Measurements from ENCODE around the gene HEPHL1. TPM values are rescaled to one million over a fixed set of nuclear protein-coding genes. Genes with fewer than 3 reads are reported as not detected.

Gene HEPHL1
- polyA plus RNA-seq, 1 experiment: not detected

GRCh38 chr11:94034207-94034606, 13.1 kb downstream of the HEPHL1 start:
- TF ChIP-seq CTCF (IDR thresholded peaks at IDR 0.05; ENCODE audit: insufficient read depth, low read depth, low read length): no peak
- H3K36me3 ChIP-seq (ENCODE audit: control insufficient read depth, insufficient read depth, low read length): no peaks in the 10 kb centered on the region
- no peak for DNase-seq (ENCODE audit: low read depth)
- POLR2A ChIA-PET: no interaction called here
- CTCF ChIA-PET: no interaction called here
- no peaks in the 10 kb centered on the region for H3K27me3 ChIP-seq (ENCODE audit: control insufficient read depth, insufficient read depth, low read length)
- no peak overlapping the region for H3K4me3 ChIP-seq (ENCODE audit: low read depth, low read length)

GRCh38 chr11:94036096-94036495, 14.9 kb downstream of the HEPHL1 start:
- H3K4me3 ChIP-seq (ENCODE audit: low read depth, low read length): no peak overlapping the region
- ChIA-PET POLR2A (no interaction called here), CTCF (no interaction called here)
- no peaks in the 10 kb centered on the region for H3K36me3 ChIP-seq (ENCODE audit: control insufficient read depth, insufficient read depth, low read length)
- DNase-seq (ENCODE audit: low read depth): no peak
- H3K27me3 ChIP-seq (ENCODE audit: control insufficient read depth, insufficient read depth, low read length): no peaks in the 10 kb centered on the region
- TF ChIP-seq CTCF (IDR thresholded peaks at IDR 0.05; ENCODE audit: insufficient read depth, low read depth, low read length): no peak

- DNase-seq (ENCODE audit: low read depth): no peak
- Histone ChIP-seq H3K4me3 (ENCODE audit: low read depth, low read length) (no peak overlapping the region), H3K27me3 (ENCODE audit: control insufficient read depth, insufficient read depth, low read length) (no peaks in the 10 kb centered on the region), H3K36me3 (ENCODE audit: control insufficient read depth, insufficient read depth, low read length) (no peaks in the 10 kb centered on the region)
- CTCF ChIA-PET: interaction anchor here (0.9 kb wide), 1 partner anchor 22 kb away, joined by 3 read pairs; the partner anchor contains the start of gene HEPHL1
- no peak for TF ChIP-seq CTCF (IDR thresholded peaks at IDR 0.05; ENCODE audit: insufficient read depth, low read depth, low read length)
- POLR2A ChIA-PET: no interaction called here
Observed at GRCh38 chr11:94043241-94043640, 22.1 kb downstream of the HEPHL1 start.

GRCh38 chr11:94046796-94047195, 25.6 kb downstream of the HEPHL1 start:
- Histone ChIP-seq H3K36me3 (ENCODE audit: control insufficient read depth, insufficient read depth, low read length) (no peaks in the 10 kb centered on the region), H3K27me3 (ENCODE audit: control insufficient read depth, insufficient read depth, low read length) (no peaks in the 10 kb centered on the region), H3K4me3 (ENCODE audit: low read depth, low read length) (no peak overlapping the region)
- ChIA-PET CTCF (interaction anchor here (1.1 kb wide), 1 partner anchor 19 kb away, joined by 3 read pairs; no protein-coding TSS in a partner anchor), POLR2A (no interaction called here)
- TF ChIP-seq CTCF (IDR thresholded peaks at IDR 0.05; ENCODE audit: insufficient read depth, low read depth, low read length): no peak
- no peak for DNase-seq (ENCODE audit: low read depth)

- ChIA-PET POLR2A (no interaction called here), CTCF (interaction anchor here (0.8 to 1.1 kb wide), 2 partner anchors 10 to 20 kb away, joined by 3 read pairs; no protein-coding TSS in a partner anchor)
- no peak for DNase-seq (ENCODE audit: low read depth)
- no peaks in the 10 kb centered on the region for H3K27me3 ChIP-seq (ENCODE audit: control insufficient read depth, insufficient read depth, low read length)
- no peak for TF ChIP-seq CTCF (IDR thresholded peaks at IDR 0.05; ENCODE audit: insufficient read depth, low read depth, low read length)
- no peaks in the 10 kb centered on the region for H3K36me3 ChIP-seq (ENCODE audit: control insufficient read depth, insufficient read depth, low read length)
- no peak overlapping the region for H3K4me3 ChIP-seq (ENCODE audit: low read depth, low read length)
Observed at GRCh38 chr11:94048032-94048709, 27.0 kb downstream of the HEPHL1 start.

Measured in BJ (cell line).